ENCODE measurements around the gene BDH2. TPM values are rescaled to one million over a fixed set of nuclear protein-coding genes. Genes with fewer than 3 reads are reported as not detected.

The BDH2 gene
- total and polyA plus RNA-seq, 2 experiments from 2014 or later, result 86.4 to 137 TPM

GRCh38 chr4:103029300-103029699 is 70.3 kb downstream of the BDH2 start:
- Histone ChIP-seq H2AFZ (no peak overlapping the region), H3K9me3 (ENCODE audit: low read depth) (no peaks in the 10 kb centered on the region), H3K27ac (no peak overlapping the region), H3K9me2 (replicated peaks; ENCODE audit: insufficient read depth) (no peaks in the 10 kb centered on the region), H3K4me1 (ENCODE audit: insufficient read depth) (no peaks in the 10 kb centered on the region), H3K79me2 (no peaks in the 10 kb centered on the region), H3K36me3 (replicated peaks; ENCODE audit: insufficient read depth, low read depth) (no peaks in the 10 kb centered on the region), H4K20me1 (ENCODE audit: insufficient read depth, poor library complexity, severe bottlenecking) (no peaks in the 10 kb centered on the region), H3K4me2 (no peak overlapping the region), H3K4me3 (no peak overlapping the region), H3K27me3 (no peaks in the 10 kb centered on the region)
- no peak for TF ChIP-seq CTCF (IDR thresholded peaks at IDR 0.05; ENCODE audit: poor library complexity)
- no peak for DNase-seq (ENCODE audit: low spot score)
- 92% methylated on average over 1 of the region's 1 CpG for WGBS (ENCODE audit: low lambda C conversion rate, missing lambda C conversion rate)

Other genes starting within 250 kb of the BDH2 start
- 54.6 and 58.4 TPM in 2 replicates for gene CISD2, start 230.8 kb downstream of the BDH2 start, total RNA-seq
- gene CISD2, start 230.8 kb downstream of the BDH2 start, polyA plus RNA-seq, result 70.6 and 76.7 TPM in 2 replicates
- not detected in 2 replicates for gene SLC9B1, start 80.1 kb downstream of the BDH2 start, total RNA-seq
- not detected in 2 replicates for gene SLC9B1, start 80.1 kb downstream of the BDH2 start, polyA plus RNA-seq
- 15.7 and 20.5 TPM in 2 replicates for gene SLC9B2, start 23.1 kb downstream of the BDH2 start, total RNA-seq
- 13.8 and 14.5 TPM in 2 replicates for gene SLC9B2, start 23.1 kb downstream of the BDH2 start, polyA plus RNA-seq
- 4.9 and 6.3 TPM in 2 replicates for gene CENPE, start 98.5 kb upstream of the BDH2 start, total RNA-seq
- gene CENPE, start 98.5 kb upstream of the BDH2 start, polyA plus RNA-seq, result 1.2 and 4.3 TPM in 2 replicates